ENCODE data around the gene NUDT3.

NUDT3 gene

DNA sequence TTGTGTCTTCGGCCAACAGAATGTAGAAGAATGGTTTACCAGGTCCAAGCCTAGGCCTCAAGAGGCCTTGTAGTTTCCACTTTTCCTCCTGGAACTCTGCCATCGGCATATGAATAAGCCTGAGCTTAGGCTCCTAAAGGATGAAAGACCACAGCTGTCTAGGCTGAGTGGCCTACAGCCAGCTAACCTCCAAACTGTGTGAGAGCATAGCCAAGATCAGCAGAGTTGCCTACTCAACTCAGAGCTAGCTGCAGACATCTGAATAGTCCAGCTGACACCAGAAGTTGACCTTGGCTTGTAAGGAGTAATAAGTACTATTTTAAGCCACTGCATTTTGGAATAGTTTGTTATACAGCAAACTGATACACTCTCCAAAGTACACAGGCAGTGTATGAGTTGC, 91.1 kb downstream of the NUDT3 start:
- no peak for DNase-seq (ENCODE audit: low read depth)
- no peak overlapping the region for H3K4me3 ChIP-seq (ENCODE audit: low read length)
- TF ChIP-seq CTCF (IDR thresholded peaks at IDR 0.05; ENCODE audit: insufficient read depth, low read depth, low read length, missing control alignments): no peak

DNA sequence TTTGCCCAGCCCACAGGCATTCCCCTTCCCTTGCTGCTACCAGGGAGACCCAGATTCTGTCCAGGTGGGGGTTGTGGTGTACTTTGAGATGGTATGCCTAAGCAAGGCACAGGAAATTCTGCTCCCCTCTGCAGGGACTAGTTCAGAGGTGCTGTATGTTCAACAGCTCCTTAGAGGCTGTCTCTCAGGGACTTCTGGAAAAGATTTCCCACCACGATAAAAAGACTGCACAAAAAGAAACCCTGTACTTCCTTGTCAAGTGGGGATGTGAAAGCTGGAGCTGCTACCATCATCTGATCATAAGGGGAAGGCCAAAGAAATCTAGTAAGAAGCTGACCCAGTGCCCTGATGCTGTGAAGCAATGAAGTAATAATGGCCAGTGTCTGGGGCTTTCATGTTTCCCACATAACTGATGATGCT, 92.1 kb downstream of the NUDT3 start:
- DNase-seq (ENCODE audit: low read depth): no peak
- no peak for TF ChIP-seq CTCF (IDR thresholded peaks at IDR 0.05; ENCODE audit: insufficient read depth, low read depth, low read length, missing control alignments)

DNA sequence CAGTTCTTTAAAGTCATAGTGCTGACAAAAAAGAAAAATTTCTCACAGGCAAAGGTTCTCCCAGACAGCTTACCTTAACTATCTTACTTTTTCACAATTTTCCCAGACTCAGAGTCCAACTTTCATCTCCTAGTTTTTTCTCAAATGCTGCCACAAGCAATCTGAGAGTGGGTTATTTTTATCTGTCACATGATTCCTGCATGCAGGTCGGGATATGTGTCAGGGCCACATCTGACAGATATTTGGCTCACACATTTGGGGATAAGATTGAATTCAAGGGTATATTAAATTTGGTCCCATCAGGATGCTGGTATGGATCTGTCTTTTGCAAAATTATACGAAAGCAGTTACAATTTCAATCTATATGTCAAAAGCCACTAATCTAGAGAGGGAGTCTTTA, 93.5 kb downstream of the NUDT3 start:
- TF ChIP-seq CTCF (IDR thresholded peaks at IDR 0.05; ENCODE audit: insufficient read depth, low read depth, low read length, missing control alignments): no peak
- H3K4me3 ChIP-seq (ENCODE audit: low read length): no peak overlapping the region
- no peak for DNase-seq (ENCODE audit: low read depth)

More for the DNA sequence above, 92.1 kb downstream of the NUDT3 start:
- no peak overlapping the region for H3K4me3 ChIP-seq (ENCODE audit: low read length)

DNA sequence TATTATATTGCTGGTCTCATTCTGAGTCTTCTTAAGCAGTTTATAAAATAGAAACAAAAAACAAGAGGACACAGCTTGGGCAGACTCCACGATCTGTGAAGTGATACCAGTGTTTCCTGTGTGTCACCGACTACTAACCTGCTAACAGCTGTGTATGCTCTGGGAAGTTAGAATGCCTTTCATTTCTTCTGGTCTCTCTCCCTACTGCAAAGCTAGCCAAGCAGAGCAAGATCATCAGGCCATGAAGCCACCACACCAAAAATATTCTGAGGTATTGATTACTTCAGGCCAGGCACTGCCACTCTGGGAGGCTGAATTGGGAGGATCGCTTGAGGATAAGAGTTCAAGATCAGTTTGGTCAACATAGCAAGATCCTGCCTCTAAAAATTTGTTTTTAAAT, 96.7 kb downstream of the NUDT3 start:
- no peak for TF ChIP-seq CTCF (IDR thresholded peaks at IDR 0.05; ENCODE audit: insufficient read depth, low read depth, low read length, missing control alignments)
- no peak for DNase-seq (ENCODE audit: low read depth)
- H3K4me3 ChIP-seq (ENCODE audit: low read length): no peak overlapping the region

- no peak for TF ChIP-seq CTCF (IDR thresholded peaks at IDR 0.05; ENCODE audit: insufficient read depth, low read depth, low read length, missing control alignments)
- H3K4me3 ChIP-seq (ENCODE audit: low read length): no peak overlapping the region
- DNase-seq (ENCODE audit: low read depth): no peak
These were observed 99.5 kb downstream of the NUDT3 start for GRCh38 chr6:34292954-34293353.

- no peak for DNase-seq (ENCODE audit: low read depth)
- no peak for TF ChIP-seq CTCF (IDR thresholded peaks at IDR 0.05; ENCODE audit: insufficient read depth, low read depth, low read length, missing control alignments)
These were observed 103.3 kb downstream of the NUDT3 start for GRCh38 chr6:34289137-34289536.

DNA sequence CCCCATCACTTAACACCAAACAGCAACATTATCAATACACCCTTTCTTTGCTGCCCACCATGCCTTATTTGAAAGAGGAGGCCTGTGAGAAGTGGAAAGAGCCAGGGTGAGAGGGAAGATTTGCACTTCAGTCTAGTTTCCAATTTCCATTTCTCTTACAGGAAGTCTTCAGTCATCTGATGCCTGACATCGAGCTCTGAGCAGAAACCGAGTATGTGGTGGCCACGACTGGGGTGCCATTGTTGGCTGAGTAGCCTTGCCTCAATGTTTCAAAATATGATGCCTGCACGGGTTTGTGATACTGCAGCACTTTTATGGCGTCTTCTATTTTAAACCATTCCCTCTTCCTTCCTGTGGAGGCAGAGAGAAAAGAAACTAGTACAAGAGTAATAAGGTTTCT, 103.9 kb downstream of the NUDT3 start:
- DNase-seq (ENCODE audit: low read depth): no peak
- TF ChIP-seq CTCF (IDR thresholded peaks at IDR 0.05; ENCODE audit: insufficient read depth, low read depth, low read length, missing control alignments): no peak
- H3K4me3 ChIP-seq (ENCODE audit: low read length): no peak overlapping the region

More at GRCh38 chr6:34289137-34289536, 103.3 kb downstream of the NUDT3 start:
- no peak overlapping the region for H3K4me3 ChIP-seq (ENCODE audit: low read length)
